Gastrocnemius medialis (tissue), 4 donors: ENCODE results near the gene C7orf25. TPM values are rescaled to one million over a fixed set of nuclear protein-coding genes. Genes with fewer than 3 reads are reported as not detected.
"Not testable (repeated sequence)": the region's sequence is repeated elsewhere in the genome, so short reads cannot be mapped to it uniquely, and the experiment has no call there.

ENCODE experiments used
- ATAC-seq, 2 donors: fragments of 150-250 bp; one replicate each; pipeline ENCODE4 v1.9.1; 2016
- DNase-seq, 2 donors: peaks; one replicate each; pipeline ENCODE4 v3.0.0-alpha.2; 2019
- H3K27ac ChIP-seq, 4 donors: fragments of 200-600 bp; sonication (generic); 1 replicate in 1 of 4; 2 replicates in 3 of 4; pipeline ENCODE4 v1.5.1; 2016 to 2018; ENCODE audit warnings: mild to moderate bottlenecking in 2 of 4, moderate library complexity in 1 of 4
- H3K27me3 ChIP-seq, 3 donors: fragments of 200-600 bp; sonication (generic) in 2 of 3; 1 replicate in 1 of 3; 2 replicates in 2 of 3; pipeline versions ENCODE4 v1.5.1 to v1.6.0; 2016 to 2019; ENCODE audit warnings: mild to moderate bottlenecking in 1 of 3, moderate library complexity in 1 of 3
- H3K36me3 ChIP-seq, 2 donors: fragments of 200-600 bp; sonication (generic) in 1 of 2; one replicate each; pipeline ENCODE4 v1.5.1; 2017 to 2018
- H3K4me1 ChIP-seq, 2 donors: fragments of 200-600 bp; sonication (generic) in 1 of 2; one replicate each; pipeline ENCODE4 v1.5.1; 2016 to 2017; ENCODE audit warnings: mild to moderate bottlenecking in 2 of 2
- H3K4me3 ChIP-seq, 4 donors: fragments of 200-600 bp; sonication (generic) in 3 of 4; 1 replicate in 1 of 4; 2 replicates in 3 of 4; pipeline ENCODE4 v1.5.1; 2016 to 2019; ENCODE audit warnings: mild to moderate bottlenecking in 2 of 4
- H3K9me3 ChIP-seq, 3 donors: fragments of 200-600 bp; sonication (generic) in 2 of 3; 1 replicate in 1 of 3; 2 replicates in 2 of 3; pipeline ENCODE4 v1.5.1; 2016 to 2019
- POLR2A ChIP-seq, 2 donors: fragments of 450-650 bp; IDR thresholded peaks; one replicate each; pipeline ENCODE4 v1.6.1; 2017; ENCODE audit warnings: antibody characterized with exemption in 2 of 2, mild to moderate bottlenecking in 2 of 2, moderate library complexity in 2 of 2
- in situ Hi-C, 4 donors: fragments of 200-750 bp; cut with MboI; loops; one replicate each; pipeline versions ENCODE4 v1.15.0 to v1.8.0; 2017; ENCODE audit warnings: low sequenced_read_pairs in 4 of 4
- intact Hi-C: fragments of 100-400 bp; cut with DNase I; formaldehyde crosslinking; loops from one replicate; pipeline ENCODE4 v1.15.1; 2023; ENCODE audit warnings: low total_unique reads
- total RNA-seq, 4 donors: library from RNA; depleted of rRNA; stranded (reverse); fragments of >200 nt; gene quantifications; one replicate each; pipeline versions ENCODE4 v1.1.0 to v1.2.3, GENCODE V29; 2016
- TF ChIP-seq, protein P1 (sequence below), 5 experiments: fragments of 450-650 bp in 3 of 5; fragments of 200-600 bp in 2 of 5; sonication (generic) in 2 of 5; IDR thresholded peaks in 4 of 5; conservative IDR thresholded peaks in 1 of 5; 1 replicate in 4 of 5; 2 replicates in 1 of 5; pipeline ENCODE4 v1.5.1; 2016 to 2019; ENCODE audit warnings: antibody characterized with exemption in 5 of 5, mild to moderate bottlenecking in 3 of 5, moderate library complexity in 3 of 5

The C7orf25 gene
- total RNA-seq, 4 donors from 2014 or later: 4.6 to 13.5 (median 8.0) TPM

DNA sequence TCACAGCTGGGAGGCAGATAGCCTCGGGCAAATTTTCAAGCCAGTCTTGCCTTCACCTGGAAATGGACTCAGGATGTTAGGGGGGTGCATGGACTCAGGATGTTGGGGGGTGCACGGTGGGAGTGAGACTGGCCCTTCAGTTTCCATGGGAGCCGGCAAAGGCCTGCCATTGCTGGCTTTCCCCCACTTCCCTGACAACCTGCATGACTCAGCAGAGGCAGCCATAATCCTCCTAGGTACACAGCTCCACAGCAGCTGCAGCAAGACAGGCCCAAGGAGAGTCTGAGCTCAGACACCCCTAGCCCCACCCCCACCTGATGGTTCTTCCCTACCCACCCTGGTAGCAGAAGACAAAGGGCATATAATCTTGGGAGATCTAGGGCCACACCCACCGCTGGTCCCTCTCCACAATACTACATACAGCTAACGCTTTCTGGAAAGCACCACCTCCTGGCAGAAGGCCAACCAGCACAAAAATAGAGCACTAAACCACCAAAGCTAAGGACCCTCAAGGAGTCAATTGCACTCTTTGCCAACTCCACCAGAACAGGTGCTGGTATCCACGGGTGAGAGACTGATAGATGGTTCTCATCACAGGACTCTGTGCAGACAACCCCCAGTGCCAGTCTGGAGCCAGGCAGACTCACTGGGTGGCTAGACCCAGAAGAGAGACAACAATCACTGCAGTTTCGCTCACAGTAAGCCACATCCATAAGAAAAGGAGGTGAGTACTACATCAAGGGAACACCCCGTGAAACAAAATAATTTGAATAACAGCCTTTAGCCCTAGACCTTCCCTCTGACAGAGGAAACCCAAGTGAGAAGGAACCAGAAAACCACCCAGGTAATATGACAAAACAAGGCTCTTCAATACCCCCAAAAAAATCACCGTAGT, 18.3 kb downstream of the C7orf25 start:
- Histone ChIP-seq H3K9me3 (no peaks in the 10 kb centered on the region), H3K4me1 (peaks cover 4 to 7% of the 10 kb centered on the region in 2 donors), H3K27ac (no peak overlapping the region), H3K4me3 (no peak overlapping the region), H3K27me3 (no peaks in the 10 kb centered on the region), H3K36me3 (no peaks in the 10 kb centered on the region)
- TF ChIP-seq, protein P1, sequence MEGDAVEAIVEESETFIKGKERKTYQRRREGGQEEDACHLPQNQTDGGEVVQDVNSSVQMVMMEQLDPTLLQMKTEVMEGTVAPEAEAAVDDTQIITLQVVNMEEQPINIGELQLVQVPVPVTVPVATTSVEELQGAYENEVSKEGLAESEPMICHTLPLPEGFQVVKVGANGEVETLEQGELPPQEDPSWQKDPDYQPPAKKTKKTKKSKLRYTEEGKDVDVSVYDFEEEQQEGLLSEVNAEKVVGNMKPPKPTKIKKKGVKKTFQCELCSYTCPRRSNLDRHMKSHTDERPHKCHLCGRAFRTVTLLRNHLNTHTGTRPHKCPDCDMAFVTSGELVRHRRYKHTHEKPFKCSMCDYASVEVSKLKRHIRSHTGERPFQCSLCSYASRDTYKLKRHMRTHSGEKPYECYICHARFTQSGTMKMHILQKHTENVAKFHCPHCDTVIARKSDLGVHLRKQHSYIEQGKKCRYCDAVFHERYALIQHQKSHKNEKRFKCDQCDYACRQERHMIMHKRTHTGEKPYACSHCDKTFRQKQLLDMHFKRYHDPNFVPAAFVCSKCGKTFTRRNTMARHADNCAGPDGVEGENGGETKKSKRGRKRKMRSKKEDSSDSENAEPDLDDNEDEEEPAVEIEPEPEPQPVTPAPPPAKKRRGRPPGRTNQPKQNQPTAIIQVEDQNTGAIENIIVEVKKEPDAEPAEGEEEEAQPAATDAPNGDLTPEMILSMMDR (IDR thresholded peaks at IDR 0.05 in 4 of 5, conservative IDR thresholded peaks at IDR 0.05 in 1 of 5): no peak
- no peak for TF ChIP-seq POLR2A (IDR thresholded peaks at IDR 0.05)
- no peak for DNase-seq
- in situ Hi-C loops (no loop called here), intact Hi-C loops (no loop called here)
- no peak for ATAC-seq

GRCh38 chr7:42886893-42887505, 24.9 kb downstream of the C7orf25 start:
- ATAC-seq: no peak
- intact Hi-C loops (no loop called here), in situ Hi-C loops (no loop called here)
- no peaks in the 10 kb centered on the region for H3K9me3 ChIP-seq
- TF ChIP-seq, protein P1 (IDR thresholded peaks at IDR 0.05 in 4 of 5, conservative IDR thresholded peaks at IDR 0.05 in 1 of 5): no peak
- no peak for TF ChIP-seq POLR2A (IDR thresholded peaks at IDR 0.05)
- H3K27ac ChIP-seq: no peak overlapping the region
- H3K4me3 ChIP-seq: no peak overlapping the region
- peaks cover 10 to 14% of the 10 kb centered on the region in 2 donors for H3K4me1 ChIP-seq
- DNase-seq: no peak
- H3K27me3 ChIP-seq: no peaks in the 10 kb centered on the region
- no peaks in the 10 kb centered on the region for H3K36me3 ChIP-seq

DNA sequence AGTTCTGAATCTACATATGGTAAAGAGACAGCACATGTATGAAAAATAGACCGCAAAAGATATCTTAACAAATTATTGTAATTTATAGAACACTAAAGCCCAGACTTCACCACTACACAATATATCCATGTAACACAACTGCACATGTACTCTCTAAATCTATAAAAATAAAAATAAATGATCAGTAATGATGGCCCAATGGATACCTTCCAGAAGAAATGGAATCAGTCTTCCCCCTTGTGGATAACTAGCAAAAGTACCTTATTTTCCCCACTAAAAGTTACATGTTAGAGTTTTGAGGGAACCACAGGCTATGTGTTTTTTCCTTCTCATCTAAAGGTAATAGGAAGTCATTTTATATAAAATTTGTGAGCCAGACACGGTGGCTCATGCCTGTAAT, 25.7 kb downstream of the C7orf25 start:
- intact Hi-C loops: no loop called here
- ATAC-seq (no peak), DNase-seq (no peak)
- Histone ChIP-seq H3K9me3 (no peaks in the 10 kb centered on the region), H3K36me3 (no peaks in the 10 kb centered on the region), H3K27ac (no peak overlapping the region), H3K27me3 (no peaks in the 10 kb centered on the region), H3K4me1 (peaks cover 10 to 14% of the 10 kb centered on the region in 2 donors), H3K4me3 (no peak overlapping the region)
- TF ChIP-seq, protein P1 (IDR thresholded peaks at IDR 0.05 in 4 of 5, conservative IDR thresholded peaks at IDR 0.05 in 1 of 5): no peak
- no peak for TF ChIP-seq POLR2A (IDR thresholded peaks at IDR 0.05)
- in situ Hi-C loops: no loop called here

DNA sequence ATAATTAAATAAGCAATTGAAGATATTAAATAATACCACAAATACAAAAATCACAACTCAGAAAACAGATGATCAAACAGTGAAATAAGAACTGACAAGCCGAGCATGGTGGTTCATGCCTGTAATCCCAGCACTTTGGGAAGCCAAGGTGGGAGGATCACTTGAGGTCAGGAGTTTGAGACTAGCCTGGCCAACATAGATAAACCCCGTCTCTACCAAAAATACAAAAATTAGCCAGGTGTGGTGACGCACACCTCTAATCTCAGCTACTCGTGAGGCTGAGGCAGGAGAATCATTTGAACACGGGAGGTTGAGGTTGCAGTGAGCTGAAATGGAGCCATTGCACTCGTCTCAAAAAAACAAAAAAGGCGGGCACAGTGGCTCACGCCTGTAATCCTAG, 26.7 kb downstream of the C7orf25 start:
- H3K36me3 ChIP-seq, DNase-seq, H3K4me3 ChIP-seq, H3K9me3 ChIP-seq, H3K27ac ChIP-seq, in situ Hi-C loops, ATAC-seq, H3K27me3 ChIP-seq, intact Hi-C loops: not testable (repeated sequence)
- peaks cover 10 to 14% of the 10 kb centered on the region in 2 donors for H3K4me1 ChIP-seq

- TF ChIP-seq, protein P1 (IDR thresholded peaks at IDR 0.05 in 4 of 5, conservative IDR thresholded peaks at IDR 0.05 in 1 of 5): no peak
- TF ChIP-seq POLR2A (IDR thresholded peaks at IDR 0.05): no peak
- no peaks in the 10 kb centered on the region for H3K9me3 ChIP-seq
- ATAC-seq (no peak), DNase-seq (no peak)
- H3K27me3 ChIP-seq: no peaks in the 10 kb centered on the region
- H3K4me1 ChIP-seq: peaks cover 7 to 10% of the 10 kb centered on the region in 2 donors
- in situ Hi-C loops (no loop called here), intact Hi-C loops (no loop called here)
- no peak overlapping the region for H3K4me3 ChIP-seq
- no peaks in the 10 kb centered on the region for H3K36me3 ChIP-seq
- H3K27ac ChIP-seq: no peak overlapping the region
Observed at GRCh38 chr7:42883950-42884349, 27.9 kb downstream of the C7orf25 start.
